ENCODE data around the gene CEMIP. TPM values are rescaled to one million over a fixed set of nuclear protein-coding genes. Genes with fewer than 3 reads are reported as not detected.

CEMIP gene
- total RNA-seq, 1 experiment from 2014 or later, result 0.68 TPM

GRCh38 chr15:80850941-80851451 lies 71.8 kb downstream of the CEMIP start:
- no peak for DNase-seq (ENCODE audit: low spot score)

DNA sequence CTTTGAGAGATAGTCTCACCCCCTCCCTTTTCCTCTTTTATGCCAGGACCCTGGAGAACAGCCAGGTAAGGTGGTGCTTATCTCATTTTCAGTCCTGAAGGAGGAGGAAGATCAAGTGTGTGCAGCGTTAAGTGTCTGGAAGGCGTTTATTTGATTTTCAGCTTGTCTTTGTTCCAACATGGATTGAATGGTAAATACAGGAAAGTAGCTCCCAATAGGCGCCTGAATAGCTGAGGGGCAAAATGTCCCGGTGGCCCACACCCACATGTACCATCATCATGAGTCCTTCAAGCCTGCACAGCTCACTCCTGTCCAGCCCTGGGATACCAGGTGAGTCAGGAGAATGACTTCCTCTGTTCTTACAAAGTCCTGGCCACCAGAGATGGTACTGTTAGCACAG lies 73.5 kb downstream of the CEMIP start:
- DNase-seq (ENCODE audit: low spot score), result no peak

DNA sequence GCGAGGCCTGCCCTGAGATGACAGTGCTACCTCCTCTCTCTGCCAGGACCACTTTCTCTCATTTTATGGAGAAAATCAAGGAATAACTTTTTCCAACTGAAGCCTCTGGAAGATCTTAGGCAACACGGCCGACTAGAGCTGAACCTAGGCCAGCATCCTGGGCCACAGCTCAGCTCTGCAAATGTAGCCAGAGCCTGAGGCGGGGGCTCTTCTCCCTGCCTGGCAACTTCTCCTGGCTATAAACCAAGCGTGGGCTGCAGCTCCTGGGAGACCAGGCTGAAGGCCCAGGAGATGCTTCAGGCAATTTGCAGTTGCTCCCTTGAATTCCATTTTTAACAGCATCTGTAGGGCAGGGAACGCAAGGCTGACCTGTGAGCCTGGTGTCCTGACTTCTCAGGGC lies 74.9 kb downstream of the CEMIP start:
- DNase-seq (ENCODE audit: low spot score), result no peak

DNA sequence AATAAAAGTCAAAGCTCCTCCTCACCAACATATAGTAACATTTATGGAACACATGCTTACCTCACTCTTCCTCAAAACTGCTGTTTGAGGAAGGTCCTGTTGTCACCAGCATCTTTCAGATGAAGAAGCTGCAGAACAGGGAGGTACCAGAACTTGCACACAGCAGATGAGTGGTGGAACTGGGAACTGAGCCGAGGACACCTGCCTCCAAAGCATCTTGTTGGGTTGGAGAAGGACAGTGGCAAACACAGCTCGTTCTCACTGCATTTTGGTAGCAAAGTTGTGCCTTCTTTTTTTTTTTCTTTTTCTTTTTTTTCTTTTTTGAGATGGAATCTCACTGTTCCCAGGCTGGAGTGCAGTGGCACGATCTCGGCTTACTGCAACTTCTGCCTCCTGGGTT lies 76.0 kb downstream of the CEMIP start:
- DNase-seq (ENCODE audit: low spot score), result no peak

DNA sequence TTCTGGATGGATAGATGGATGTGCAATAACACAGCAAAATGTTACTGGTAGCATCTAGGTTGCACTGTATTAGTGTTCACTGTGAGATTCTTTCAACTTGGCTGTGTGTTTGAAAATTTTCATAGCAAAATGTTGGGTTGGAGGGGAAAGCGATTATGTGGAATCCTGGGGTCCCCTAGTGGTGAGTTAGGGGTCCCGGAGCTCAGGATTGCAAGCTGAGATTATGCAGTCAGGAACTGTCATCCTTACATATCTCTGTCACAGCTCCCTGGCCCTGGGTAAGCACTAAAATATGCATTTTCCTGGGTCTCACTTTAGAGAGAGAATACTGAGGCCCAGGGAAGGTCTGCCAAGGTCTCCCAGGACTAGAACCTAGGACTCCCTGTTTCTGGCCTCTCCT lies 77.2 kb downstream of the CEMIP start:
- no peak for DNase-seq (ENCODE audit: low spot score)

GRCh38 chr15:80856809-80857377 lies 77.7 kb downstream of the CEMIP start:
- no peak for DNase-seq (ENCODE audit: low spot score)

- no peak for DNase-seq (ENCODE audit: low spot score)
Measured at GRCh38 chr15:80861731-80862170, 82.6 kb downstream of the CEMIP start.

- no peak for DNase-seq (ENCODE audit: low spot score)
Measured at GRCh38 chr15:80864666-80865065, 85.5 kb downstream of the CEMIP start.

- no peak for DNase-seq (ENCODE audit: low spot score)
Measured at GRCh38 chr15:80866936-80867335, 87.8 kb downstream of the CEMIP start.

DNA sequence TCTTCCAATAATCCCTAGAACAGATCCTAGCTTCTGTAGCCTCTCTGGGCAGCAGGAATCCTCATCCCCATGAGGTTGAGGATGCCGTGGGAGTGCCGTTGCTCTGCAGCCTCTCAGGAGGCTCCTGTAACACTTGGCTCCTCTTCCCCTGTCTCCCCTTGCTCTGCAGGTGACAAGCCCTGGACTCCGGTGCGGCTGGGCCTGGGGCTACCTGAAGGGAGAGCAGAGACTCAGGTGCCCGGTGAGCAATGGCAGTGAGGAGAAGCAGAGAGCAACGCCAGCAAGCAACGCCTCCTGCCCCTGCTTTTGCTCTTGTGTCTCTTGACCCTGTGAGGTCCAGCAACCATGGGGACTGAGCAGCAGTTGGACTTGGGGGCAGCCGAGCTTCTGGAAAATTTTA lies 91.2 kb downstream of the CEMIP start:
- no peak for DNase-seq (ENCODE audit: low spot score)

- DNase-seq (ENCODE audit: low spot score), result no peak
Measured at GRCh38 chr15:80870893-80871292, 91.7 kb downstream of the CEMIP start.

DNA sequence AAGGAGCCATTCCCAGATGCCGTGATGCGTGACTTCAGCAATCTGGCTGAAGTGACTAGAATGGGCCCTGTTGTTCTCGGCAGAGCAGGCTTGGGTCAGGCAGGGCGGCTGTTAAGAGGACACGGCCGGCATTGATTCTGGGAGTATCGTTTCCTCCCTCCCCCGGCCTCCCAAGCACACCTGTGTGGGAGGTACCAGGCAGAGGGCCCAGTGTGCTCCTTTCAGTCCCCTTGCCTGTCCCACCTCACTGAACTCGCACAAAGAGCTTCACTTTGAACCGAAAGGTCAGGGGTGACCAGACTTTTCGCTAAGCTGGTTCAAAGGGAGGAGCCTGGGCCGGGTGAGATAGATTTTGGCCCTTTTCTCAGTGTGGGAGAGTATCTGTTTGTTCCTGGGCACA lies 92.7 kb downstream of the CEMIP start:
- no peak for DNase-seq (ENCODE audit: low spot score)

DNA sequence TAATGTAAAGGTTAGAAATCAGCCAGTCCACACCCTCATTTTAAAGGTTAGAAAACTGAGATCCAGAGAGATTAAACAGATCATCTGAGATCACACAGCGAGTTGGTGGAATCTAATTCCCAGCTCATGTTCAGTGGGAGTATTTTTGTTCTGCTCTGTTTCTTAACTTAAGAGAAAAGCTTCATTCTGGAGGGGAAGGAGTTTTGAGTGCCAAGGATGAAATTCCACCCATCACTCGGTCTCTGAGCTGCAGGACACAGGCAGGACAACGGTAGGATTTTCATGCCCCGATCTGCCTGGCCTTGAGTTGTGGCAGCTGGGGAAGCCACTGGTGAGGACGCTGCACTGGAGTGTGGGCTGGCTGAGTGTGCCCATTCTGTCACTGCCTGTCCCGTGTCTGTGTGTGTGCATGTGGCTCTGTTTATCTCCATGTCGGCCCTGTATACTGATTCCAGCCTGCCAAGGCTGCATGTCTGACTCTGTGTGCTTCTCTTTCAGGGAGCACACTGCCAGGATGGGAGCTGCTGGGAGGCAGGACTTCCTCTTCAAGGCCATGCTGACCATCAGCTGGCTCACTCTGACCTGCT lies 94.3 kb downstream of the CEMIP start:
- DNase-seq (ENCODE audit: low spot score), result no peak

DNA sequence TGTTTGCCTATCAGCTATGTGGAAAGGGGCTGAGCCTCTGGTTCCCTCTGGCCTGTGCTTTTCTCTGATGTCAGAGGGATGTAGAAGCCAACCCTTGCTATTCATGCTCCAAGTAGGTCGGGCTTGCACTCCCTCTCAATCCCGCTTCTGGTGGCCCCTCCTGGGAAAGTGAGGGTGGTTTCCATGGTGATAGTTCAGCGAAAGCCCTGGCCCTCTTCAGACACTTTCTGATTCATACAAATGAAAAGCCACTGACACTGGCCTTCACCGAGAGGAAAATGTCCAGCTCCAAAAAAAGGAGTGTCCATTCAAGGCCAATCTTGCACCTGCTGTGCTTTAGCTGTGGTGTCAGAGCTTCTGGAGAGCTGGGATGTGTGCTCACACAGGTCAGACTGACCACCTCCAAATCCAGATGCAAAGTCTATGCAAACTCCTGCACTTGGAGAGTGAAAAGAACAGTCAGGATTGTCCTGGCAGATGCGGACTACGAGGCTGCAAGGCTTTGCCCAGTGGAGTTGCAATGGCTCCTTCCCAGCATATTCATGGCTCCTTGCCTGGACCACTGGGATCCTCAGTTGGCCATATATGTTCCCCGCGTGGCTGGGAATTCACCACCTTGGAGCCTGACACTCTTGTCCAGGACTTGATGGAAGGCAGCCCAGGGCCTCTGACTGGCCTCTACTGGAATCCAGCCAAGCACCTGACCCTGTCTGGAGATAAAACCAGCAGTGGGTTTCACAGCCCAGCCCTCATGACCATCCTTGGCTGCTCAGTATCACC lies 96.6 kb downstream of the CEMIP start:
- DNase-seq (ENCODE audit: low spot score), result no peak

DNA sequence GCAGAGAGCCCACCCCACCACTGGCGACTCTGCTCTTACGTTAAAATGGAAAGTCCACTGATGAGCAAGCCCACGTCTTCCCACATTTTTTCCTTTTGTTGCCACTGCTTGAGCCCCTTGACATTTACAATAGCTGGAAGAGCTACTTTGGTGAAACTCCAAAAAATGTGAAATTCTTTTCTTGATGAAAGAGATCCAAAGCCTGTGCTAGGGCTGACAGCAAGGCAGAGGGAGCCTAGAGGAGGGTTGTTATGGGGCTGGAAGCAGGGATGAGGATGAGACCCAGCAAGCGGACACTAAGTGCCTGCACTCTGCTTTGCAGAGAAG lies 97.1 kb downstream of the CEMIP start:
- DNase-seq (ENCODE audit: low spot score), result no peak

DNA sequence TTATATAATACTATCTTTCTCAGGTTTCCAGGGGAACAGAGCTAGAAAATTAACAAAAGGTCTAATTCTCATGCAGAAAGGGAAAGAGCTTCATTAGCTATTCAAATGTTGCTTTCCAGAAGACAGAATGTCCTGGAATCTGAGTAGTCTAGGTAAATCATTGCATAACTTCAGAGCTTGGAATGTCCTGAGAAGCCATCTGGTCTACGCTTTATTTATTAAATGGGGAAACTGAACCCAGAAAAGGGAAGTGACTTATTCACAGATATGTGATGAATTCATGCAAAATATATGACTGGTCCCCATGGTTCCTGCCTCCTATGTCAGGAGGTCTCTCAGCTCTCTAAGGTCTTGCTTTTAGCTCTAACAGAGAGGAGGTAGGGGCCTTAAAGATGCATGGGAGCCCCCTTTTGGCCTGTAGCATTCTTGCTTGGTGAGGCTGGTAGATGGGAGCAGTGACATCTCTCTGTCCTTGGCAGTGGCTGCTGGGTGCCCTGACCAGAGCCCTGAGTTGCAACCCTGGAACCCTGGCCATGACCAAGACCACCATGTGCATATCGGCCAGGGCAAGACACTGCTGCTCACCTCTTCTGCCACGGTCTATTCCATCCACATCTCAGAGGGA lies 99.2 kb downstream of the CEMIP start:
- DNase-seq (ENCODE audit: low spot score), result no peak

- DNase-seq (ENCODE audit: low spot score), result no peak
Measured at GRCh38 chr15:80878867-80879250, 99.7 kb downstream of the CEMIP start.

DNA sequence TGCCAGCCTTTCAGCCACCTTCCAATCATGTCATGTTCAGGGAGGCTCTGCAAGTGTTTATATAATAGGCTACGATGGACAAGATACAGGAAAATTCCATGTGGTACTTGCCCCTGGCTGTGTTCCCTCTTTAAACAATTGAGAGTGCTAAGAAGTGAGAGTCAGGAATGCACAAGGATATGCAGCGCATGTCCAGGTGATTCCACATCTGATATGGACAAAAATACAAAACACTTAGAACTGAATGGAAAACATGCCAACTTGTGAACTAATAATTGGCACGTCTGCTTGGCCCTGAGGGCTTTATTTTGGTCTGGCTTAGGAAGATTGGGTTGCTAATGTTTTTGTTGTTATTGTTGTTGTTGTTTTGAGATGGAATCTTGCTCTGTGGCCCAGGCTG lies 100.9 kb downstream of the CEMIP start:
- DNase-seq (ENCODE audit: low spot score), result no peak

DNA sequence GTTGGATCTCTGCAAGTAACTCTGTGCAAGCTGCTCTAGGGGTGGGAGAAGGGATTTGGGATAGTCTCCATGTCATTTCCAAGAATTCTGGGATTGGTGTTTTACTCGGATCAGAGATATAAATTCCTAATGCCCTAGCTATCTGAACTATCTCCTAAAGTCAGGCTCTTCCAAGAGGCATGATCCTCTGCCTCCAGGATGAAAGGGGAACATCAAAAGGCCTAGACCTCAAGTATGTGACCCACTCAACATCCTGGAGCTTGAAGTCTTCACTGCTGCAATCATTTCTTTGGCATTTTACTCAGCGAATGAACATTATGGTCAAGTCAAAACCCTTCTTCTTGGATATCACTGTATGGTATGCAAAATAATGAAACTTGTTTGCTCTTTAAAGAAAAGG lies 104.5 kb downstream of the CEMIP start:
- no peak for DNase-seq (ENCODE audit: low spot score)

DNA sequence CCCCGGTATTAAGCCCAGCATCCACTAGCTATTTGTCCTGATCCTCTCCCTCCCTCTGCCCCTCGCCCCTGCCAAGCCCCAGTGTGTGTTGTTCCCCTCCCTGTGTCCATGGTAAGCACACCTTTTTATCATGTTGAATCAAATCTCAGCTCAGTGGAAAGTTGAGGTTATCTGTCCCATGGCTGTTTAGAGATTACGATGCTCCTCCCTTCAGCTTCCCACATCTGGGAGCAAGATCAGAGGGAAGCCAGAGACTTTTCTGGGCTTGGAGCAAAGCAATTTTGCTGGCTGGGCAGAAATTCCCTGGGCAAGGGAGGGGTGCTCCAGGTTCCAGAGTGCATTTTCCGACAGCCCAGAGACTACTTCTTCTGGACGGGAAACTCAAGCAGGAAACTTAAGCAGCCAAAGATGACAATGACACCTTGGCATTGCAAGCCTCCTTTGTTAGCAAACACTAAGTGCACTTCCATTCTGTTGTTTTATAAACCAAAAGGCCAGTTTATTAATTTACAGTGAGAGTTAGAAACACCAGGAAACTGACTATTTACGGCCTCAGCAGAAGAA lies 105.9 kb downstream of the CEMIP start:
- no peak for DNase-seq (ENCODE audit: low spot score)

DNA sequence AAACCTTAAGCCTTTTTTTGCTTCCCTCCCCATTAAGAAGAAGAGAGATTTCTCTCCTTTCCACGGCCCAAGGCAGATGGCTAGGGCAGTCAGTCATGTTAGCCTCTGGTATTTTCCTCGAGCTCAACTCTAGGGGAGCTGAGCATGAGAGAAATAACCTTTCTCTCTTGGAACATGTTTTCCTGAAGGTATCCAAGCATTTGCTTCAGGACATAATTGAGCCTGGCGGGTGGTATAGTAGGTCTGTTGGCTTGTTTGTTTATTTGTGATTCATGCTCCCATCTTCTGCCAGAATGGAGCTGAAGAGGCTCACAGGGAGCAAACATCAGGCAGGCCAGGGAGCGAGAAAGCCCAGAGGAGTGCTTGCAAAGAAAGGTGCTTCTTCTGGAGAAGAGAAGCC lies 108.0 kb downstream of the CEMIP start:
- no peak for DNase-seq (ENCODE audit: low spot score)

- no peak for DNase-seq (ENCODE audit: low spot score)
Measured at GRCh38 chr15:80888846-80889245, 109.7 kb downstream of the CEMIP start.

All from H4 (cell line).